Measurements from ENCODE around the gene CNTNAP2. TPM values are rescaled to one million over a fixed set of nuclear protein-coding genes. Genes with fewer than 3 reads are reported as not detected.

CNTNAP2 gene
- total RNA-seq, 1 experiment from 2014 or later = 64.5 TPM

DNA sequence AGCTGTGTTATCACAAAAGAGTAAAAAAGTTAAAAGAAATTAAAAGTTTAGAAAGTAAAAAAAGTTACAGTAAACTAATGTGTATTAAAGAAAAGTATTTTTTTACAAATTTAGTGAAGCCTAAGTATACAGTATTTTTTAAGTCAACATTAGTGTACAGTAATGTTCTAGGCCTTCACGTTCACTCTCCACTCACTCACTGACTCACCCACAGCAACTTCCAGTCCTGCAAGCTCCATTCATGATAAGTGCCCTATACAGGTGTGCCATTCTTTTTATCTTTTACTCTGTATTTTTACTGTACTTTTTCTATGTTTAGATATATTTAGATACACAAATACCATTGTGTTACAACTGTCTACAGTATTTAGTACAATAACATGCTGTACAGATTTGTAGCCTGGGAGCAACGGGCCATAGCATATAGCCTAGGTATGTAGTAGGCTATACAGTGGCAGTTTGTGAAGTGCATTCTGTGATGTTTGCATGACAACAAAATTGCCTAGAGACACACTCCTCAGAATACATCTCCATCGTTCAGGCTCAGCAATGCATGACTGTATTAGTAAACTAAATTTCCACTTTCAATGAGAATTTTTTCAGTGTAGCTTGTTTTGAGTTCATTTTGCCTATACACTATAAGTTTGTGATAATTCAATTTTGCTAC is 1934.0 kb downstream of the CNTNAP2 start:
- no peak overlapping the region for H3K4me3 Mint-ChIP-seq
- Histone ChIP-seq H2BK120ac (ENCODE audit: low read depth, low read length, poor library complexity, severe bottlenecking) (no peak overlapping the region), H4K20me1 (ENCODE audit: control insufficient read depth, insufficient read depth, insufficient read length) (no peaks in the 10 kb centered on the region), H4K5ac (ENCODE audit: insufficient read length, low read depth, low read length) (no peak overlapping the region), H2AFZ (ENCODE audit: low read length) (no peak overlapping the region), H4K91ac (ENCODE audit: insufficient read length, low read depth, low read length) (no peak overlapping the region), H3K4ac (ENCODE audit: low read depth, low read length) (no peak overlapping the region), H2BK20ac (ENCODE audit: low read depth, low read length, poor library complexity, severe bottlenecking) (no peak overlapping the region), H2BK5ac (ENCODE audit: insufficient read length, low read length) (no peak overlapping the region), H4K8ac (replicated peaks; ENCODE audit: insufficient read length, low read depth, low read length) (no peak overlapping the region), H3K27me3 (ENCODE audit: insufficient read depth, low read length) (no peaks in the 10 kb centered on the region), H2BK12ac (ENCODE audit: insufficient read length, low read depth, low read length) (no peak overlapping the region), H3K27ac (ENCODE audit: insufficient read length, low read depth, low read length) (no peak overlapping the region), H3K4me2 (ENCODE audit: insufficient read depth, insufficient read length, low read length) (no peak overlapping the region), H2BK15ac (ENCODE audit: low read depth, low read length) (no peak overlapping the region), H3K4me1 (ENCODE audit: insufficient read depth, low read length) (no peaks in the 10 kb centered on the region), H3K9ac (ENCODE audit: extremely low read depth, insufficient read length, low read length) (no peak overlapping the region), H3K14ac (ENCODE audit: insufficient read depth, low read length) (no peak overlapping the region), H3K79me1 (ENCODE audit: insufficient read depth, low read depth, low read length, poor library complexity, severe bottlenecking) (no peaks in the 10 kb centered on the region), H3T11ph (ENCODE audit: low read length) (no peak overlapping the region), H3K18ac (ENCODE audit: insufficient read length, low read depth, low read length) (no peak overlapping the region), H3K56ac (ENCODE audit: insufficient read length, low read depth, low read length) (no peak overlapping the region), H3K9me3 (ENCODE audit: control insufficient read depth, low read depth, low read length) (no peaks in the 10 kb centered on the region), H3K23me2 (ENCODE audit: insufficient read length, low read depth, low read length, poor library complexity, severe bottlenecking) (no peaks in the 10 kb centered on the region), H3K79me2 (ENCODE audit: insufficient read depth, low read length) (no peaks in the 10 kb centered on the region), H3K23ac (ENCODE audit: insufficient read length, low read depth, low read length) (no peak overlapping the region), H2AK5ac (ENCODE audit: insufficient read length, low read length) (no peak overlapping the region)
- no peaks in the 10 kb centered on the region; a peak in 1 of 7 replicates for H3K36me3 Mint-ChIP-seq (ENCODE audit: insufficient read depth in 1 of 3, low read depth in 3 of 3)
- WGBS (ENCODE audit: extremely low coverage, insufficient read length, low lambda C conversion rate) = no CpG with 5 or more reads among the region's 3 CpGs
- TF ChIP-seq, protein P1, sequence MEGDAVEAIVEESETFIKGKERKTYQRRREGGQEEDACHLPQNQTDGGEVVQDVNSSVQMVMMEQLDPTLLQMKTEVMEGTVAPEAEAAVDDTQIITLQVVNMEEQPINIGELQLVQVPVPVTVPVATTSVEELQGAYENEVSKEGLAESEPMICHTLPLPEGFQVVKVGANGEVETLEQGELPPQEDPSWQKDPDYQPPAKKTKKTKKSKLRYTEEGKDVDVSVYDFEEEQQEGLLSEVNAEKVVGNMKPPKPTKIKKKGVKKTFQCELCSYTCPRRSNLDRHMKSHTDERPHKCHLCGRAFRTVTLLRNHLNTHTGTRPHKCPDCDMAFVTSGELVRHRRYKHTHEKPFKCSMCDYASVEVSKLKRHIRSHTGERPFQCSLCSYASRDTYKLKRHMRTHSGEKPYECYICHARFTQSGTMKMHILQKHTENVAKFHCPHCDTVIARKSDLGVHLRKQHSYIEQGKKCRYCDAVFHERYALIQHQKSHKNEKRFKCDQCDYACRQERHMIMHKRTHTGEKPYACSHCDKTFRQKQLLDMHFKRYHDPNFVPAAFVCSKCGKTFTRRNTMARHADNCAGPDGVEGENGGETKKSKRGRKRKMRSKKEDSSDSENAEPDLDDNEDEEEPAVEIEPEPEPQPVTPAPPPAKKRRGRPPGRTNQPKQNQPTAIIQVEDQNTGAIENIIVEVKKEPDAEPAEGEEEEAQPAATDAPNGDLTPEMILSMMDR (conservative IDR thresholded peaks at IDR 0.05) = no peak
- H3K27me3 Mint-ChIP-seq (ENCODE audit: low read depth) = no peaks in the 10 kb centered on the region; the same call in 1 of the 2 replicates
- no peaks in the 10 kb centered on the region; a peak in 2 of 5 replicates for H3K9me3 Mint-ChIP-seq
- no peak for DNase-seq
- no peak overlapping the region for H3K27ac Mint-ChIP-seq
- H3K4me1 Mint-ChIP-seq = 0 out of 4 replicates have a peak, but pooled peaks cover 0 to 7% of the 10 kb centered on the region in 2 experiments
